ENCODE data around the gene AKT3. TPM values are rescaled to one million over a fixed set of nuclear protein-coding genes. Genes with fewer than 3 reads are reported as not detected.

Gene AKT3
- total RNA-seq, 1 donor from 2014 or later, result 36.2 TPM

DNA sequence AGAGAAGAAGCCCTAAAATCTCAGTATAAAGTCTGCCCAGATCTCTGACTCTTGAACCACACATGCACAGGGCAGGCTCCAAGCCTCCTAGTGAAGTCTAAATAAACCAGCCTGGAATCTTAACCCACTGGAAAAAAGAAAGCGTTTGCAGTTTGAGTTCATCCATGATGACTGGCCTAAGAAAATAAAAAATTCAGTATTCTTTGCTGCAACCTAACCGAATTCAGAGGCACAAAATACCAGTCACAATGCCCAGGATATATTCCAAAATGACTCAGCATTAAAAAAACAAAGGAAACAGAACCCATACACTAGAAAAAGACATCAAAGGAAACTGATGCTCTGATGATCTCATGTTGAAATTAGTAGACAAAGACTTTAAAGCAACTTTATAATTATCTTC, 325.0 kb downstream of the AKT3 start:
- Histone ChIP-seq H3F3A (ENCODE audit: low read depth) (peaks cover 4% of the 10 kb centered on the region), H3K4me2 (no peak overlapping the region), H4K20me1 (ENCODE audit: low read depth) (no peaks in the 10 kb centered on the region), H3K79me2 (ENCODE audit: low read depth) (no peaks in the 10 kb centered on the region), H2AFZ (replicated peaks) (no peak overlapping the region), H3K27me3 (no peaks in the 10 kb centered on the region), H3K4me1 (no peaks in the 10 kb centered on the region), H3K4me3 (no peak overlapping the region), H3K9ac (no peak overlapping the region), H3K9me3 (ENCODE audit: low read depth) (no peaks in the 10 kb centered on the region), H3K27ac (no peak overlapping the region), H3K36me3 (no peaks in the 10 kb centered on the region)
- DNase-seq (ENCODE audit: low spot score), result no peak
- TF ChIP-seq EZH2 (IDR thresholded peaks at IDR 0.05), result no peak
- H3K36me3 Mint-ChIP-seq, result peaks cover 4% of the 10 kb centered on the region
- peak overlapping the region; percentile 38 for H3K27ac Mint-ChIP-seq
- peaks cover 4% of the 10 kb centered on the region for H3K4me1 Mint-ChIP-seq
- H3K27me3 Mint-ChIP-seq (ENCODE audit: insufficient read depth, low read depth), result no peaks in the 10 kb centered on the region
- H3K9me3 Mint-ChIP-seq, result peaks cover 2% of the 10 kb centered on the region
- no peak overlapping the region for H3K4me3 Mint-ChIP-seq

DNA sequence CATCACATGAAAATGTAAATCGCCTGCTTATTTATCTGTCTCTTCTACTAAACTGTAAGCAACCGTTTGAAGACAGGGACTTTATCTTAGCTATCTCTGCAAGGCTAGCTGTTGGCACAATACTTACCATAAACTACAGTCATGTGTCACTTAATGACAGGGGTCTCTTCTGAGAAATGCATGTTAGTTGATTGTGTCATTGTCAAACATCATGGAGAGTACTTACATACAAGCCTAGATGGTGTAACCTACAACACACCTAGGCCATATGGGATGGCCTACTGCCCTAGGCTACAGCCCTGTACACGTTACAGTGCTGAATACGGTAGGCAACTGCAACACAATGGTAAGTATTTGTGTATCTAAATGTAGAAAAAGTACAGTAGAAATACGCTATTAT, 326.3 kb downstream of the AKT3 start:
- Mint-ChIP-seq H3K36me3 (peaks cover 5% of the 10 kb centered on the region), H3K27me3 (ENCODE audit: insufficient read depth, low read depth) (no peaks in the 10 kb centered on the region), H3K9me3 (peaks cover 2% of the 10 kb centered on the region), H3K4me3 (no peak overlapping the region), H3K27ac (peak overlapping the region; percentile 35), H3K4me1 (peaks cover 4% of the 10 kb centered on the region)
- Histone ChIP-seq H4K20me1 (ENCODE audit: low read depth) (no peaks in the 10 kb centered on the region), H3K27me3 (no peaks in the 10 kb centered on the region), H3K4me1 (no peaks in the 10 kb centered on the region), H3F3A (ENCODE audit: low read depth) (peaks cover 4% of the 10 kb centered on the region), H3K27ac (no peak overlapping the region), H3K9ac (no peak overlapping the region), H3K36me3 (no peaks in the 10 kb centered on the region), H2AFZ (replicated peaks) (no peak overlapping the region), H3K4me2 (no peak overlapping the region), H3K4me3 (no peak overlapping the region), H3K9me3 (ENCODE audit: low read depth) (no peaks in the 10 kb centered on the region), H3K79me2 (ENCODE audit: low read depth) (no peaks in the 10 kb centered on the region)
- TF ChIP-seq, protein P1, sequence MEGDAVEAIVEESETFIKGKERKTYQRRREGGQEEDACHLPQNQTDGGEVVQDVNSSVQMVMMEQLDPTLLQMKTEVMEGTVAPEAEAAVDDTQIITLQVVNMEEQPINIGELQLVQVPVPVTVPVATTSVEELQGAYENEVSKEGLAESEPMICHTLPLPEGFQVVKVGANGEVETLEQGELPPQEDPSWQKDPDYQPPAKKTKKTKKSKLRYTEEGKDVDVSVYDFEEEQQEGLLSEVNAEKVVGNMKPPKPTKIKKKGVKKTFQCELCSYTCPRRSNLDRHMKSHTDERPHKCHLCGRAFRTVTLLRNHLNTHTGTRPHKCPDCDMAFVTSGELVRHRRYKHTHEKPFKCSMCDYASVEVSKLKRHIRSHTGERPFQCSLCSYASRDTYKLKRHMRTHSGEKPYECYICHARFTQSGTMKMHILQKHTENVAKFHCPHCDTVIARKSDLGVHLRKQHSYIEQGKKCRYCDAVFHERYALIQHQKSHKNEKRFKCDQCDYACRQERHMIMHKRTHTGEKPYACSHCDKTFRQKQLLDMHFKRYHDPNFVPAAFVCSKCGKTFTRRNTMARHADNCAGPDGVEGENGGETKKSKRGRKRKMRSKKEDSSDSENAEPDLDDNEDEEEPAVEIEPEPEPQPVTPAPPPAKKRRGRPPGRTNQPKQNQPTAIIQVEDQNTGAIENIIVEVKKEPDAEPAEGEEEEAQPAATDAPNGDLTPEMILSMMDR (IDR thresholded peaks at IDR 0.05), result no peak
- TF ChIP-seq EZH2 (IDR thresholded peaks at IDR 0.05) (no peak), EZH2phosphoT487 (IDR thresholded peaks at IDR 0.05) (no peak)
- DNase-seq (ENCODE audit: low spot score), result no peak

GRCh38 chr1:243520831-243521230, 329.2 kb downstream of the AKT3 start:
- no peak for DNase-seq (ENCODE audit: low spot score)
- H3K4me1 Mint-ChIP-seq, result peaks cover 4% of the 10 kb centered on the region
- Histone ChIP-seq H3K4me1 (no peaks in the 10 kb centered on the region), H3K4me3 (no peak overlapping the region), H3K36me3 (no peaks in the 10 kb centered on the region), H4K20me1 (ENCODE audit: low read depth) (no peaks in the 10 kb centered on the region), H3K27ac (no peak overlapping the region), H3K79me2 (ENCODE audit: low read depth) (no peaks in the 10 kb centered on the region), H3K9ac (no peak overlapping the region), H3K27me3 (no peaks in the 10 kb centered on the region), H3K4me2 (no peak overlapping the region), H3F3A (ENCODE audit: low read depth) (peaks cover under 1% of the 10 kb centered on the region), H3K9me3 (ENCODE audit: low read depth) (no peaks in the 10 kb centered on the region), H2AFZ (replicated peaks) (no peak overlapping the region)
- H3K36me3 Mint-ChIP-seq, result peaks cover 21% of the 10 kb centered on the region
- TF ChIP-seq EZH2 (IDR thresholded peaks at IDR 0.05) (no peak), EZH2phosphoT487 (IDR thresholded peaks at IDR 0.05) (no peak)
- TF ChIP-seq, protein P1 (IDR thresholded peaks at IDR 0.05), result no peak
- peaks cover 8% of the 10 kb centered on the region for H3K9me3 Mint-ChIP-seq
- H3K27ac Mint-ChIP-seq, result no peak overlapping the region
- no peaks in the 10 kb centered on the region for H3K27me3 Mint-ChIP-seq (ENCODE audit: insufficient read depth, low read depth)
- no peak overlapping the region for H3K4me3 Mint-ChIP-seq

GRCh38 chr1:243514927-243515326, 335.1 kb downstream of the AKT3 start:
- peaks cover 8% of the 10 kb centered on the region for H3K9me3 Mint-ChIP-seq
- peaks cover 8% of the 10 kb centered on the region for H3K4me1 ChIP-seq
- no peak overlapping the region for H3K4me3 ChIP-seq
- peaks cover 3% of the 10 kb centered on the region for H3K27me3 Mint-ChIP-seq (ENCODE audit: insufficient read depth, low read depth)
- H3K9ac ChIP-seq, result no peak overlapping the region
- no peaks in the 10 kb centered on the region for H3K4me1 Mint-ChIP-seq
- peaks cover 35% of the 10 kb centered on the region for H3K36me3 Mint-ChIP-seq
- TF ChIP-seq EZH2 (IDR thresholded peaks at IDR 0.05), result no peak
- no peak for TF ChIP-seq EZH2phosphoT487 (IDR thresholded peaks at IDR 0.05)
- TF ChIP-seq, protein P1 (IDR thresholded peaks at IDR 0.05), result no peak
- no peak overlapping the region for H2AFZ ChIP-seq (replicated peaks)
- H3K9me3 ChIP-seq (ENCODE audit: low read depth), result no peaks in the 10 kb centered on the region
- H3K4me2 ChIP-seq, result no peak overlapping the region
- no peaks in the 10 kb centered on the region for H3K36me3 ChIP-seq
- no peaks in the 10 kb centered on the region for H3K27me3 ChIP-seq
- no peak overlapping the region for H3K27ac Mint-ChIP-seq
- no peaks in the 10 kb centered on the region for H4K20me1 ChIP-seq (ENCODE audit: low read depth)
- H3K79me2 ChIP-seq (ENCODE audit: low read depth), result no peaks in the 10 kb centered on the region
- no peak overlapping the region for H3K4me3 Mint-ChIP-seq
- no peak overlapping the region for H3K27ac ChIP-seq
- no peaks in the 10 kb centered on the region for H3F3A ChIP-seq (ENCODE audit: low read depth)
- no peak for DNase-seq (ENCODE audit: low spot score)

Data from neural progenitor cell (in vitro differentiated cells).